Upper lobe of left lung (tissue), 6 donors: ENCODE measurements around the gene ADAMTSL5. TPM values are rescaled to one million over a fixed set of nuclear protein-coding genes. Genes with fewer than 3 reads are reported as not detected.

Source experiments
- ATAC-seq, 2 donors: fragments of 200-7000 bp; cut with Tn5 transposase; one replicate each; pipeline ENCODE4 v1.9.1; 2022; ENCODE audit warnings: mild to moderate bottlenecking in 2 of 2, moderate library complexity in 2 of 2; ENCODE audit not compliant: low FRiP score in 2 of 2
- DNase-seq, 2 donors: peaks; one replicate each; pipeline ENCODE4 v3.0.0-alpha.2; 2019 to 2020
- H3K27ac ChIP-seq, 4 donors: fragments of 200-600 bp; sonication (generic); one replicate each; pipeline ENCODE4 v1.5.1; 2016 to 2019
- H3K27me3 ChIP-seq, 4 donors: fragments of 200-600 bp; sonication (generic); one replicate each; pipeline ENCODE4 v1.5.1; 2017 to 2019
- H3K36me3 ChIP-seq, 4 donors: fragments of 200-600 bp; sonication (generic); one replicate each; pipeline ENCODE4 v1.5.1; 2016 to 2019
- H3K4me1 ChIP-seq, 4 donors: fragments of 200-600 bp; sonication (generic); one replicate each; pipeline ENCODE4 v1.5.1; 2018 to 2019
- H3K4me3 ChIP-seq, 4 donors: fragments of 200-600 bp; sonication (generic); one replicate each; pipeline ENCODE4 v1.5.1; 2017 to 2019; ENCODE audit warnings: mild to moderate bottlenecking in 2 of 4, moderate library complexity in 1 of 4
- H3K9me3 ChIP-seq, 4 donors: fragments of 200-600 bp; sonication (generic); one replicate each; pipeline ENCODE4 v1.5.1; 2018 to 2019
- EP300 ChIP-seq, 4 donors: sonication (generic); formaldehyde crosslinking; IDR thresholded peaks; one replicate each; pipeline ENCODE4 v1.5.1; 2017; ENCODE audit warnings: antibody characterized with exemption in 4 of 4, control low read depth in 2 of 4
- POLR2A ChIP-seq, 4 donors: fragments of 450-650 bp; IDR thresholded peaks; one replicate each; pipeline ENCODE4 v1.5.1; 2016 to 2017; ENCODE audit warnings: antibody characterized with exemption in 4 of 4, mild to moderate bottlenecking in 2 of 4
- POLR2AphosphoS5 ChIP-seq, 2 donors: sonication (generic); formaldehyde crosslinking; IDR thresholded peaks; one replicate each; pipeline ENCODE4 v1.5.1; 2017; ENCODE audit warnings: antibody characterized with exemption in 2 of 2
- WGBS, 2 donors: methylation state at CpG; one replicate each; pipeline ENCODE4 v1.1.5; 2017 to 2018; 5-methylcytosine and 5-hydroxymethylcytosine counted together
- total RNA-seq, 6 donors: library from RNA; depleted of rRNA in 4 of 6; stranded (reverse); fragments of >200 nt in 4 of 6; gene quantifications; one replicate each; pipeline versions ENCODE4 v1.1.0 to v1.2.1, GENCODE V29; 2016 to 2021
- TF ChIP-seq, protein P1 (sequence below), 6 experiments: fragments of 450-650 bp in 4 of 6; fragments of 200-600 bp in 2 of 6; sonication (generic) in 2 of 6; IDR thresholded peaks; one replicate each; pipeline ENCODE4 v1.5.1; 2016 to 2019; ENCODE audit warnings: antibody characterized with exemption in 6 of 6
- donor health status: DM: no; HTN: no; CAD: no; lungs with moderate emphysema.
- donor health status: DM: no; HTN: yes; CAD: no; lungs with severe emphysema.

The ADAMTSL5 gene
- total RNA-seq, 6 donors from 2014 or later, result 0.89 to 11.5 (median 4.9) TPM

DNA sequence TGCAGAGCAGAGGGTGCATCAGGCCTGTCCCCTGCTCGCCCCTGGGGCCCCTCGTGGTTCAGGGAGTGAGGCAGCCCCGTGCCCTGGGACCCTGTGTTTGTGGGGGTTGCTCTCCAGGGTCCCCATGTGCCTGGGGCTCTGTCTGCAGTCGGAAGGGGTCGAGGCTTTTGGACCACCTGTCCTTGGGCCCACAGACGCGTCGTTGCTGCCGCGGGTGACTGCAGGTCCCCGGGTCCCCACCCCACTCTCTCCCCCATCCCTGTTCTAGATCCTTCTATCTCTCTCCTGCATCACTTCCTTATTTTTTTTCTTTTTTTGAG, 24.6 kb downstream of the ADAMTSL5 start:
- Histone ChIP-seq H3K4me3 (no peak overlapping the region), H3K36me3 (no peaks in the 10 kb centered on the region), H3K9me3 (no peaks in the 10 kb centered on the region), H3K27ac (no peak overlapping the region), H3K4me1 (peaks cover 14 to 21% (median 19%) of the 10 kb centered on the region in 4 donors), H3K27me3 (no peaks in the 10 kb centered on the region)
- no peak for DNase-seq
- 84 to 90% methylated on average over 8 to 11 of the region's 11 CpGs for WGBS, 2 donors
- TF ChIP-seq EP300 (IDR thresholded peaks at IDR 0.05), result no peak
- TF ChIP-seq, protein P1, sequence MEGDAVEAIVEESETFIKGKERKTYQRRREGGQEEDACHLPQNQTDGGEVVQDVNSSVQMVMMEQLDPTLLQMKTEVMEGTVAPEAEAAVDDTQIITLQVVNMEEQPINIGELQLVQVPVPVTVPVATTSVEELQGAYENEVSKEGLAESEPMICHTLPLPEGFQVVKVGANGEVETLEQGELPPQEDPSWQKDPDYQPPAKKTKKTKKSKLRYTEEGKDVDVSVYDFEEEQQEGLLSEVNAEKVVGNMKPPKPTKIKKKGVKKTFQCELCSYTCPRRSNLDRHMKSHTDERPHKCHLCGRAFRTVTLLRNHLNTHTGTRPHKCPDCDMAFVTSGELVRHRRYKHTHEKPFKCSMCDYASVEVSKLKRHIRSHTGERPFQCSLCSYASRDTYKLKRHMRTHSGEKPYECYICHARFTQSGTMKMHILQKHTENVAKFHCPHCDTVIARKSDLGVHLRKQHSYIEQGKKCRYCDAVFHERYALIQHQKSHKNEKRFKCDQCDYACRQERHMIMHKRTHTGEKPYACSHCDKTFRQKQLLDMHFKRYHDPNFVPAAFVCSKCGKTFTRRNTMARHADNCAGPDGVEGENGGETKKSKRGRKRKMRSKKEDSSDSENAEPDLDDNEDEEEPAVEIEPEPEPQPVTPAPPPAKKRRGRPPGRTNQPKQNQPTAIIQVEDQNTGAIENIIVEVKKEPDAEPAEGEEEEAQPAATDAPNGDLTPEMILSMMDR (IDR thresholded peaks at IDR 0.05), result no peak
- no peak for TF ChIP-seq POLR2AphosphoS5 (IDR thresholded peaks at IDR 0.05)
- no peak for TF ChIP-seq POLR2A (IDR thresholded peaks at IDR 0.05)
- ATAC-seq, result no peak

DNA sequence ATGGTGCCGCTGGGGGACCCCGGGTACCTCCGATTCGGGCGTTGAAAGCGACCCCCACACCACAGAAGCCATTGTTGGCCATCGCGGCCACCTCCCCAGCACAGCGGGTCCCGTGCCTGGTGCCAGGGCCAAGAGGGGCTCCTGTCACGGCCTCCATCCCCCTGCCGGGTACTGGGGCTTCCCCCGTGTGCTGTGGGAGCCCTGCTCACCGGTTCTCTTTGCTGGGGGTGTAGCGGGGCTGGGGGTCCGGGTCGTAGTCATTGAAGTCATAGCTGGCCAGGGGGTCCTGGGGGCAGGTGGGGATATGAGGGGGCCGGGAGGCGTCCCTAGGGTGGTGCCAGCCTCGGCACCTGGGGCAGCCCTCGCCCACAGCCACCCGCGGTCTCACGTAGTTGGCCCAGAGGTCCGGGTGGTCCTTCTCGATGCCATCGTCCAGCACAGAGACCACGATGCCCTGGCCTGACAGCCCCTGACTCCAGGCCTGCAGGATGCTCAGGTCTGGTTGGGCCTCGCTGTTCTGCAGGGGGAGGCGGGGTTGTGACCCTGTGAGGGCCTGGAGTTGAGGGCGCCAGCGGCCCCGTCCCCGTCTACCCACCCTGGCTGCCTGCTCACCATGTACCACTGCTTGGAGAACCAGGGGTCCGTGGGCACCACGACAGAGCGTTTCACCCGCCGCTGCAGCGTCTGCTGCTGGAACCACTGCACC, 25.1 kb downstream of the ADAMTSL5 start:
- WGBS, 2 donors, result 88 to 92% methylated on average over 8 to 39 of the region's 40 CpGs

DNA sequence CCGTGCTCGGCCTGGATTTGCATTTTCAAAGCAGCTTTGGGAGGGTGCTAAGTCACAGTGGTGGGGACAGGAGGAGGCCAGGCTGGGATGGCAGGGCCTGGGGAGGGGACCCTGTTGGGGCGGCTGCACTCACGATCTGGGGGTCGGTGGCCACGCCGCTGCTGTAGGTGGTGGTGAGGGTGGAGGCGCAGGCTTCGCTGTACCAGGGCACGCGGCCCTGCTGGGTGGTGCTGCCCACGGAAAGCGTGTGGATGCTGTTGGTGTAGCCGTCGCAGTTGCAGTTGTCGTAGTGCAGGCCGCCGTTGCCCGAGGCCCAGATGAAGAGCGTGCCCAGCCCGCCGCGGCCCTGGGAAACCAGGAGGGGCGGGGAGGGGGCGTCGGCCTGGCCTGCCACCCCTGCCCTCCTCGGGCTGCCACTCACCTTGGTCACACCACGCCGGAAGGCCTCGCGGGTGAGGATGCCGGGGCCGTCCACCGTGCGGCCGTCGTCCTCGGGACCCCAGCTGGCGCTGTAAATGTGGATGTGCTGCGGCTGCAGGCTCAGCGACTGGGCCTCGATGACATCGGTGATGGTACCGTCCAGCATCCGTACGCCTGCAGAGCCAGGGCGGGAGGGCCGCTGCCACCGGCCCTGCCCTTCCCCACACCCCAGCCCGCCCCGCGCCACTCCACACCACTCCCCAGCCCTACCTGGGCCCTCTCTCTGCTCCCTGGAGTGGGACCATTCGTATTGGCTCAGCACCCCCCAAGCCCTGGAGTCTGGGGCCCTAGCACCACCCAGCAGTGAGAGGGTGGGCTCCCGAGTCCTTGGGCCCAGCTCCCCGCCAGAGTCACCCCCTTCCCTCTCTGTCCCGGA, 25.9 kb downstream of the ADAMTSL5 start:
- 93 to 94% methylated on average over 17 to 56 of the region's 56 CpGs for WGBS, 2 donors
- H3K4me1 ChIP-seq, result peaks cover 14 to 20% (median 19%) of the 10 kb centered on the region in 4 donors
- DNase-seq (peak in 1 of 2 donors; percentile 84), ATAC-seq (no peak)
- H3K36me3 ChIP-seq, result no peaks in the 10 kb centered on the region
- TF ChIP-seq, protein P1 (IDR thresholded peaks at IDR 0.05), result no peak
- TF ChIP-seq POLR2AphosphoS5 (IDR thresholded peaks at IDR 0.05) (no peak), POLR2A (IDR thresholded peaks at IDR 0.05) (no peak), EP300 (IDR thresholded peaks at IDR 0.05) (no peak)
- no peak overlapping the region for H3K27ac ChIP-seq
- H3K27me3 ChIP-seq, result no peaks in the 10 kb centered on the region
- no peaks in the 10 kb centered on the region for H3K9me3 ChIP-seq
- no peak overlapping the region for H3K4me3 ChIP-seq

More for the DNA sequence above, 25.1 kb downstream of the ADAMTSL5 start:
- Histone ChIP-seq H3K9me3 (no peaks in the 10 kb centered on the region), H3K4me1 (peaks cover 14 to 21% (median 19%) of the 10 kb centered on the region in 4 donors), H3K27ac (no peak overlapping the region), H3K27me3 (no peaks in the 10 kb centered on the region), H3K36me3 (no peaks in the 10 kb centered on the region), H3K4me3 (no peak overlapping the region)
- TF ChIP-seq, protein P1 (IDR thresholded peaks at IDR 0.05), result no peak
- TF ChIP-seq POLR2AphosphoS5 (IDR thresholded peaks at IDR 0.05), result no peak
- no peak for TF ChIP-seq EP300 (IDR thresholded peaks at IDR 0.05)
- TF ChIP-seq POLR2A (IDR thresholded peaks at IDR 0.05), result no peak
- no peak for ATAC-seq
- peak in 1 of 2 donors; percentile 83 for DNase-seq

DNA sequence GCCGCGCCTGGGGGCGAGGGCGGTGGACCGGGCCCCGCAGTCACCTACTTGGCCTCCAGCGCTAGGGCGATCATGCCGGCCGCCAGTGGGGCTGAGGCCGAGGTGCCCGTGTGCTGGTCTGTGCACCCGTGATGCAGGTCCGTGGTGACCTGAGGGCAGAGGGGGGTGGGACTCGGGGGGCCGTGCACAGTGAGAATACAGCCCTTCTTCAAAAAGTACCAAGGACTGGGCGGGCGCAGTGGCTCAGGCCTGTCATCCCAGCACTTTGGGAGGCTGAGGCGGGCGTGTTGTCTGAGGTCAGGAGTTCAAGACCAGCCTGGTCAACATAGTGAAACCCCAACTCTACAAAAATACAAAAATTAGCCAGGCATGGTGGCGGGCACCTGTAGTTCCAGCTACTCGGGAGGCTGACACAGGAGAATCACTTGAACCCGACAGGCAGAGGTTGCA, 28.8 kb downstream of the ADAMTSL5 start:
- 91 to 95% methylated on average over 11 to 15 of the region's 23 CpGs for WGBS, 2 donors
- no peak overlapping the region for H3K4me3 ChIP-seq
- no peaks in the 10 kb centered on the region for H3K27me3 ChIP-seq
- H3K27ac ChIP-seq, result no peak overlapping the region
- TF ChIP-seq POLR2A (IDR thresholded peaks at IDR 0.05) (no peak), EP300 (IDR thresholded peaks at IDR 0.05) (no peak), POLR2AphosphoS5 (IDR thresholded peaks at IDR 0.05) (no peak)
- TF ChIP-seq, protein P1 (IDR thresholded peaks at IDR 0.05), result no peak
- DNase-seq, result no peak
- no peaks in the 10 kb centered on the region for H3K36me3 ChIP-seq
- peaks cover 5 to 6% (median 6%) of the 10 kb centered on the region in 4 donors for H3K4me1 ChIP-seq
- no peaks in the 10 kb centered on the region for H3K9me3 ChIP-seq
- ATAC-seq, result no peak
